Prostate gland (tissue), 2 donors: ENCODE data around the gene RBM6.

Source experiments
- POLR2AphosphoS5 ChIP-seq: sonication (generic); formaldehyde crosslinking; IDR thresholded peaks from one replicate; pipeline ENCODE4 v1.6.1; 2017; ENCODE audit warnings: antibody characterized with exemption
- TF ChIP-seq, protein P1 (sequence below), 4 experiments: fragments of 200-600 bp in 2 of 4; fragments of 450-650 bp in 2 of 4; sonication (generic) in 2 of 4; IDR thresholded peaks; 1 replicate in 3 of 4; 2 replicates in 1 of 4; pipeline ENCODE4 v1.5.1; 2016 to 2019; ENCODE audit warnings: antibody characterized with exemption in 4 of 4, mild to moderate bottlenecking in 2 of 4, moderate library complexity in 2 of 4

DNA sequence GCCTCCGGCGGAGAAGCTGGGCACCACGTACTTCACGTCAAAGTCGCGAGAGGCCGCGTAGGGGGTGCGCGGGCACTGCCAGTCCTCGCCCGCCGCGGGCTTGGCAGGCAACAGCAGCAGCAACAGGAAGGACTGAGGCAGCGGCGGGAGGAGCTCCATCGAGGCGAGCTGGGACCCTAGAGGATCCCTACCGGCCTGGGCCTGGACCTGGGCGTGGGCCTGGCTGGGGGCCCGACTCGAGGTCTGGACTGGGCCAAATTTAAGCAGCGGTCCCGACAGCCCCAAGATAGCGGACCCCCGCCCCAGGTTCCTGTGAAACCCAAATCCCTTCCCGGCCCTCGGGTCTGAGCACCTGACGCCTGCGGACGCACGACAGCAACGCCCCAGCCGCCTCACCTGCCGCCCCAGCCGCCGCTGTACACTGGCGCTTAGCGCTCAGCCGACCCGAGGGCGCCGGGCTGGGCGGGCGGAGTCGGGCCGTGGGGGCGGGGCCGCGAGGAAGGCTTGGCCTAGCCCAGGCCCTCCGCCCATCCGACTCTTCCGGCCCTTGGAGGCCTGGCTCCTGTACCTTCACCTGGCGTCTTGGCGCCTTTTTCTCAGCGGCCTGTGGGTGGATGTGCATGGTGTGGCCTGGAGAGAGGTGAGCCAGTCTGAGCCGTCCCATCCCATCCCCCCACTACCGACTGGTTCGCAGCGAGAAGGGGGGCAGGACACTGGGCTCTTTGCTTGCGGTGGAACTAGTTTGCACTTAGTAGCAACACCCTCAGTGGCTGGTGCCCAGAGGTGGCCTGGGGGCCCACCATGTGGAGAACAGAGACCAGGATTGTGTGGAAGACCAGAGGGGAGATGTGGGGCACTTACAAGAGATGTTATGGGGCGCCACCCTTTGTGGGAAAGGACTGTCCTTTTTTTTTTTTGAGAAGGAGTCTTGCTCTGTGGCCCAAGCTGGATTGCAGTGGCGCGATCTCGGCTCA, 36.2 kb upstream of the RBM6 start, which contains the start of gene MST1R:
- TF ChIP-seq, protein P1, sequence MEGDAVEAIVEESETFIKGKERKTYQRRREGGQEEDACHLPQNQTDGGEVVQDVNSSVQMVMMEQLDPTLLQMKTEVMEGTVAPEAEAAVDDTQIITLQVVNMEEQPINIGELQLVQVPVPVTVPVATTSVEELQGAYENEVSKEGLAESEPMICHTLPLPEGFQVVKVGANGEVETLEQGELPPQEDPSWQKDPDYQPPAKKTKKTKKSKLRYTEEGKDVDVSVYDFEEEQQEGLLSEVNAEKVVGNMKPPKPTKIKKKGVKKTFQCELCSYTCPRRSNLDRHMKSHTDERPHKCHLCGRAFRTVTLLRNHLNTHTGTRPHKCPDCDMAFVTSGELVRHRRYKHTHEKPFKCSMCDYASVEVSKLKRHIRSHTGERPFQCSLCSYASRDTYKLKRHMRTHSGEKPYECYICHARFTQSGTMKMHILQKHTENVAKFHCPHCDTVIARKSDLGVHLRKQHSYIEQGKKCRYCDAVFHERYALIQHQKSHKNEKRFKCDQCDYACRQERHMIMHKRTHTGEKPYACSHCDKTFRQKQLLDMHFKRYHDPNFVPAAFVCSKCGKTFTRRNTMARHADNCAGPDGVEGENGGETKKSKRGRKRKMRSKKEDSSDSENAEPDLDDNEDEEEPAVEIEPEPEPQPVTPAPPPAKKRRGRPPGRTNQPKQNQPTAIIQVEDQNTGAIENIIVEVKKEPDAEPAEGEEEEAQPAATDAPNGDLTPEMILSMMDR (IDR thresholded peaks at IDR 0.05), result peak in 1 of 4 experiments; percentile 33
- TF ChIP-seq POLR2AphosphoS5, result peak; percentile 60
